NOMO-1 (cell line): ENCODE results near the gene PDZD11.
"Not testable (repeated sequence)": the region's sequence is repeated elsewhere in the genome, so short reads cannot be mapped to it uniquely, and the experiment has no call there.

Experiments
- DNase-seq, 2 experiments: peaks; one replicate each; lab custom pipeline; 2025; ENCODE audit not compliant: unreplicated experiment in 2 of 2; lab: John Stamatoyannopoulos, UW

Gene PDZD11, protein sequence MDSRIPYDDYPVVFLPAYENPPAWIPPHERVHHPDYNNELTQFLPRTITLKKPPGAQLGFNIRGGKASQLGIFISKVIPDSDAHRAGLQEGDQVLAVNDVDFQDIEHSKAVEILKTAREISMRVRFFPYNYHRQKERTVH

DNA sequence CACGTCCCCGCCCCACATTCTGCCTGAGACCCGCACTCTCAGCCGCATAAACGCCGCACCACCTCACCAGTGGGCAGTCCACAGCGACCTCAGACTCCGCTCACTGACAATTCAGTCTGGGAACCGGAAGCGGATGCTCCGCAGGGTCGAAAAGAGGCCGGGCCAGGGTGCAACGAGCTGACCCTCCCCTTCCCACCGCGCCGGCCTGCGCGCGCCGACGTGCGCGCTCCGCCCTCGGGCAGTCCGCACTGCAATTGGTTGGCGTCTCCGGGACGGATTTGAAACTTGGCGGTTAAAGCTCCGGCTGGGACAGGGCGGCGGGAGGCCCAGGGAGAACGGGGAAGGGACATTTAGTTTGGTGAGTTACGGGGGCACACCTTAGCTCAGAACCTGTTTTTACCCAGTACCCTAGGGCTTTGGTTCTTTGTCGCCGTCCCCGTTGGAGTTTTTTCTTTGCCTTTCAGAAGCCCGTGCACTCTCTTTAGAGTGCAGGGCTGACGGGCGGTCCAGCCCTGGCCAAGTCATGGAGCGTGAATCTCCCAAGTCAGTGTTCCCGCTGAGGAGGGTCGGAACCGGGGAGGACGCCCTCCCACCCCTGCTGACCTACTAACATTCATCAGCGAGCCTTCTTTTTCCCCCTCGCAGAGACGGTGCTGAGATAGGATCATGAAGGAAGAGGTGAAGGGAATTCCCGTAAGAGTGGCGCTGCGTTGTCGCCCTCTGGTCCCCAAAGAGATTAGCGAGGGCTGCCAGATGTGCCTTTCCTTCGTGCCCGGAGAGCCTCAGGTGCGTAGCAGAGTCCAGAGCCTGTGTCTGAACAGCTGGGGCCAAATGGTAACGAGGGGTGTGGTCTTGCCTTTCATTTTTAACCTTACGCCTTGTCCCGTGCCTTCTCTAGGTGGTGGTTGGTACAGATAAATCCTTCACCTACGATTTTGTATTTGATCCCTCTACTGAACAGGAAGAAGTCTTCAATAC is at the start of gene PDZD11, which contains the start of gene KIF4A:
PDZD11 (minus strand) TSS at position 135 of the 978 bp plus-strand sequence. CDS start 586 bp downstream, outside the sequence.
KIF4A (plus strand) TSS at position 312 of the 978 bp plus-strand sequence; CDS start at position 667, 355 bp downstream.
- peak; percentile 77 to 81 for DNase-seq

DNA sequence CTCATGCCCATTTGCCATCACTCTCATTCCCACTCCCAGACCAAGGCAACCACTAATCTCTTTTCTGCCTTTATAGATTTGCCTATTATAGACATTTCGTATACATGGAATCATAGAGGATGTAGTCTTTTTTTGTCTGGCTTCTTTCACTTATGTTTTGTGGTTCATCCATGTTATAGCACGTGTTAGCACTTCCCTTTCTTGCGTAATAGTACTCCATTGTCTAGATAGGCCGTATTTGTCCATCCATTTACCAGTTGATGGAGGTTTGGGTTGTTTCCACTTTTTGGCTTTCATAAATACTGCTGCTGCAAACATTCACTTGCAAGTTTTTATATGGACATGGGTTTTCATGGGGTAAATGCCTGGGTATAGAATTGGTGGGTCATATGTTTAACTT is 48.6 kb upstream of the PDZD11 start:
- peak; percentile 31 to 54 for DNase-seq

DNA sequence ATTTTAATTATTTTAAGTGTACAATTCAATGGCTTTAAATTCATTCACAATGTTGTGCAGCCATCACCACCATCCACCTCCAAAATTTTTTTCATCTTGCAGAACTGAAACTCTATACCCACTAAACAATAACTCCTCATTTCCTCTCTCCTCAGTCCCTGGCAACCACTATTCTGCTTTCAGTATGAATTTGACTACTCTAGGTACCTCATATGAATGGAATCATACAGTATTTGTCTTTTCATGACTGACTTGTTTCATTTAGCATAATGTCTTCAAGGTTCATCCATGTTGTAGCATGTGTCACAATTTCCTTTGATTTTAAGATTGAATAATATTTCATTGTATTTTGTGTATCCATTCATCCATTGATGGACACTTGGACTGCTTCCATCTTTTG is 47.0 kb upstream of the PDZD11 start:
- peak in 1 of 2 experiments; percentile 15 for DNase-seq

DNA sequence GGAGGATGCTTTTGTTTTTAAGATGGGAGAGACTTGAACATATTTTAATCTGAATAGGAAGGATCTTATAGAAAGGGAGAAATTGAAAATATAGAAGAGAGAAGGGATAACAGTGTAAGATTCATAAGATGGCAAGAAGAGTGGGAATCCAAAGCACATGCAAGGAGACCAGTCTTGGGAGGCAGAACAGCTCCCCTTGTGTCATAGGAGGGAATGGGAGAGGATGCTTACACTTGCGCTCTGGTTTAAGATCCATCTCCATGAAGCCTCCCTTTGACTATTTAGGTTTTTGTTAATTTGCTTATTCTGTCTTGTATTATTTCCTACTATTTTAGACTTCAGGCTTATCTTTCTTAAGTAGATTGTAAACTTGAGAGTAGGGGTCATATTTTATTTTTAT is 42.9 kb upstream of the PDZD11 start:
- no peak for DNase-seq

DNA sequence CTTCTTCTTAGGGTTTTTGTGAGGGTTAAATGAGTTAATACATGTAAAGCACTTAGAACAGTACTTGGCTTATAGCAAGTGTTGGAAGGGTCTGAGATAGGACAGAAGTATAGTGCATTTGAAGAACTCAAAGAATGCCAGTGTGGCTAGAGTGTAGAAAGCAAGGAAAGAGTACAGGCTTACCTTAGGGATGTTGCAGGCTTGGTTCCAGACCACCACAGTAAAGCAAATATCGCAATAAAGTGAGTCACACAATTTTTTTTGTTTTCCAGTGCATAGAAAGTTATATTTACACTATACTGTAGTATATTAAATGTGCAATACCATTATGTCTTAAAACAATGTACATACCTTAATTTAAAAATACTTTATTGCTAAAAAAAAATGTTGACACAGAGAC is 41.4 kb upstream of the PDZD11 start:
- DNase-seq: no peak

DNA sequence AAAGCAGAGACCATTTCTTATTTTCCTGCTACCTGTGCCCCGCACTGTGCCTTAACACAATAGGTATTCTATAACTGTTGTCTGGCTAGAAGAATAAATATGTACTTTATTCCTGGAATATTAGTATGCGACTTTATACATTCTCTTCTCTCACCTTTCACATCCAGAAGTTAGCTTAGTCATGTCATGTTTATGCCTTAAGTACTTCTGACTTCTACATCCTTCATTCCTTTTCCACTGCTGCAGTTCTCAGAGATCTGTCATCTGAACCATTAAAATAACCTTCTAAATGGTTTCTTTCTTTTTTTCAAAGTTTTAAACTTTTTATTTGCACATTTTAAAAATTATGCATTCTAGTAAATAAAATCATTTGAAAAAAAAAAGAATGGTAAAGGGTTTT is 34.6 kb upstream of the PDZD11 start:
- DNase-seq: no peak

DNA sequence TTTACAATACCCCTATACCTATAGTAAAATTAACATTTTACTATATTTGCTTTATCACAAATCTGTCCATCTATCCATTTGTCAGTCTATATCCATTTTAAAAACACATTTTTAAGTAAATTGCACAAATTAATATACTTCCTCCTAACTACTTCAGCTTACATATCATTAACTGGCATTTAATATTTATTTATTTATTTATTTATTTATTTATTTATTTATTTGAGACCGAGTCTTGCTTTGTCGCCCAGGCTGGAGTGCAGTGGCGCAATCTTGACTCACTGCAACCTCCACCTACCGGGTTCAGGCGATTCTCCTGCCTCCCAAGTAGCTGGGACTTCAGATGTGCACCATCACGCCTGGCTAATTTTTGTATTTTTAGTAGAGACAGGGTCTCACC is 33.9 kb upstream of the PDZD11 start:
- not testable (repeated sequence) for DNase-seq

DNA sequence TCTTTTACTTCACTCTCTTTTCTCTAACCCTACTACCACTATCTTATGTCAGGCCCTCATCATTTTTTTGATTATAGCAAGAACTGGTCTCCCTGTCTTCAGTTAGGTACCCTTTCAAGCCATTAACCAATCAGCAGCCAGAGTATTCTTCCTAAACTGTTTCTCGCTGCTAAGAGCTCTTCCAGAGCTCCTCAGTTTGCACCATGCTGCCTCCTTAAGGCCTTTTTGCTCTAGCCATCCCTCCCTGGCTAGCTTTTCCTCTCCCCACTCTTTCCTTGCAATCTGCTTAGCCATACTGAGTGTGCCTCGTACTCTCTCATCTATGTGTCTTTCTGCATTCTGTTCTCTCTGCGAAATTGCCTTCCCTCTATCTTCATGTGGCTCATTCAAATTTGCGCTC is 33.1 kb upstream of the PDZD11 start:
- no peak for DNase-seq

DNA sequence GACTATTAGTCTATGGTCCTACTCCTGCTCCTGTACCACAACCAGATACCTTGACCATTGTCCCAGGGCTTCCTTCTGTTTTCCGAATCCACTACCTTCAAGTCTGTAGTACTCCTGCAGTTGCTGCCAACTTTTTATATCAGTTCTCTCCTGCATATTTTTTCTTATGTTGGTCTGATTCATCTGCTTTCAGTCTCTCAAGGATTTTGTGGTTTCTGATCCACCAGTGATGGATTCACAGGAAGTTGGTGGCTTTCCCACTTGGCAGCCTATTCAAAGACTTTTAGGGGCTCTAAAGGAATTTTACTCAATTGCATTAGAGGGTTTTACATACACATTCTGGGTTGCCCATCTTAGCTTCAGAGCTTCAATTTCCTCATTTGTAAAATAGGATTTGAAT is 23.8 kb upstream of the PDZD11 start:
- no peak for DNase-seq

DNA sequence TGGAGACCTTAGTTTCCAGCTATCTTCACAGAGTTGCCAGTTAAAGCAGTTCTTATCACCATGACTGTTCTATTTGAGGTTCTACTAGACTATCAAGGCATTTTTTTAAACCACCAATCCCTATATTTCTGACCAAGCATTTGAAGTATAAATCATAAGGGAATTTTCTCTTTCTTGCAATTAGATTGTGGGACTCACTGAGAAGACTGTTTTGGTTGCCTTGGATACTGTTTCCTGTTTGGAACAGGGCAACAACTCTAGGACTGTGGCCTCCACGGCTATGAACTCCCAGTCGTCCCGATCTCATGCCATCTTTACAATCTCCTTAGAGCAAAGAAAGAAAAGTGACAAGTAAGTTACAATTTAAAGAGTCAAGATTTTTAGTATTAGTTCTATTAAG is 12.0 kb upstream of the PDZD11 start:
- DNase-seq: no peak

DNA sequence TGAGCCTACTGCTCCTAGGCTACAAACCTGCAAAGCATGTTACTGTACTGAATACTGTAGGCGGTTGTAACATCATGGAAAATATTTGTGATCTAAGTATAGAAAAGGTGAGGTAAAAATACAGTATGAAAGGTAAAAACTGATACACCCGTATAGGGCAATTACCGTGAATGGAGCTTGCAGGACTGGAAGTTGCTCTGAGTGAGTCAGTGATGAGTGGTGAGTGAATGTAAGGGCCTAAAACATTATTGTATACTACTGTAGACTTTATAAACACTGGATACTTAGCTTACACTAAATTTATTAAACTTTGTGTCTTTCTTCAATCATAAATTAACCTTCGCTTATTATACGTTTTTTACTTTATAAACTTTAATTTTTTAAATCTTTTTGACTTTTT is 3.9 kb upstream of the PDZD11 start:
- DNase-seq: no peak

DNA sequence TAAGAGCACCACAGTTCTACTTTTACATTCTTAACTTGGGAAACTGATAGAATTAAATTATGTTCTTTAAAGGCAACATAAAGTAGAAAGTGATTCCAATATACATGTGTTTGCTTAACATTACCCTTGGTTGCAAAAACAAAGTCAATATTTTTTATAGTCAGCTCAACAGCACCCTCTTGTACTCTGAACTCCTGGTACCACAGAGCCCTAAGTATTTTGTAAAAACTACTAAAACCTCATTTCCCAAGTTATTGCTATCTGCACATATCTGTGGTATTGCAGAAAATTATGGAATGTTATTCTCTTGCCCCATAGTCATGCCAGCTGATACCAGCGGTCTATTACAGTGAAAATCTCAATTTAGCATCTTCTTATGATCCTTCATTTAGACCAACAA is 3.1 kb upstream of the PDZD11 start:
- DNase-seq: no peak

DNA sequence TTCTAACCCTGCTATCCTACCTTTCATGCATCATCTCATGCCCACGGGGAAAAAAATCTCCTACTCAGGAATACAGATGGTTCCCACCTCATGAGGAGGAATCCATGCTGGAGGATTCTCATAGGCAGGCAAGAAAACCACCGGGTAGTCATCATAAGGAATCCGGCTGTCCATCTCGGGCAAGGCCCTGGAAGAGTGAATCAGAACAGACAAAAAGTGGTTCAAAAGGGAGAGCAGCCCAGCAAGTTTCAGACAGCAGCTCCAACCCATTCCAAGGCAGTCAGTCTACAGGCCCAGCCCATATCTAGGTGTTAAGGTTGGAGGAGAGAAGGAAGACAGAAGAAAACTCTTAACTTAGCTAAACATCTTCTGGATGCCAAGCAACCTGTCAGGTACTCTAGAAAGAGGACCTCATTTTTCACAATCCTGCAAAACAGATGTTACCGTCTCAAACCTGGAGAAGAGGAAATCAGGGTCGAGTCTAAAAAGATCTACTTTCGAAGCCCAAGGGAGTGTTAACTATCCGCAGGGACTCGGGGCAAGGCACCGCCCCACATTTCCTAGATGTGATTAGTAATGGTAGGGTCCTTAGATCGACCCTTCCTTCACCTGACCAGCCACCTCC is 447 bp downstream of the PDZD11 start:
- no peak for DNase-seq

DNA sequence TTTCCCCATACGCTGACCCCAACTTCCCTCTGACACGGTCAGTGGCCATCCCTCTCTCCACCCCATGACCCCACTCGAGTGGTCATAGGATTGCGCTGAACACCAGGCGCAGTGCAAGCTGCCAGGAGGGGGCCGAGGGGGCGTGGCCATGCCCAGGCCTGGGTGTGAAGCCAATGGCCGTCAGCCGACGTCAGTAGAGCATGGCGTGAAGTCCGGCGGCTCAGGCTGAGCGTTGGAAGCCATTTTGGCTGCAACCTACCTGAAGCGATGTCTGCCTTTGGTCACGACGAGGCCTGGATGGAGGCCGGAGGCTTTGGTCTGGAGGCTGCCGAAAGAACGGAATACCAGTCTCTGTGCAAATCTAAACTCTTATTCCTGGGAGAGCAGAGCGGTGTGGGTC is 7.8 kb downstream of the PDZD11 start, which contains the start of gene RAB41:
RAB41 (plus strand) TSS at position 222 of the 400 bp plus-strand sequence; CDS start at position 268, 46 bp downstream.
- no peak for DNase-seq

DNA sequence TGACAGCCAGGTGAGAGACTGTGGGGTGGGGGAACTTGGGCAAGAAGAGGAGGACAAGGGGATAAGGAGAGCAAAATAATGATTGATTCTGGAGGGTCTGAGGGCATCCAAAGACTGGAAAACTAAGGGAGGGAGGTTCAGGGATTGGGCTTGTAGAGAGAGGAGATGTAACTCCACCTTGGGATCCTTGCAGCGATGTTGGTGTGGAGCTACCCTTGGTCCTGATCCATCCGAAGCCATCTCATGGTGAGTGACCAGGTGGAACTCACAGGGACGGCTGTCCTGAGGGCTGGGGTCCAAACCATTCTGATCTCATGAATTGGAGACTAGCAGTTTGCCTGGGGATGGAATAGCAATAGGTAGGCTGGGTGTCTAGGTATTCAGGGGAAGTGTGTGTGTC is 9.2 kb downstream of the PDZD11 start:
- no peak for DNase-seq

DNA sequence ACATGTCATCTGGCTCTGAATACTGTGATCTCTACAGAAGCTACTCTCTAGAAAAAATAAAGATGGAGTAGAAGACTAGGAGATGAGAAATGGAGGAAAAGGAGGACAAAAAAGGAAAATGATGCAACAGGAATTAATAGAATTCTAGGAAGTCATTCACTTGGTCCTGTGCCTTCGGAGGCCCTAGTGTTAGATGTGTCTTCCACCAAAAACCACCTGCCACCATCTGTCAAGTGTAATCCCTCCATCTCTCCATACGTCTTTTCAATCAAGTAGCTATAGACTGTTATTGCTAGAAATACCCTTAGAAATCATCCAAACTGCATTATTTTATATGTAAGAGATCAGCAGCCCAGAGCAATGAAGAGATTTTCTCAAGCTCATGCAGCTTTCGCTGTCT is 10.6 kb downstream of the PDZD11 start:
- DNase-seq: no peak

DNA sequence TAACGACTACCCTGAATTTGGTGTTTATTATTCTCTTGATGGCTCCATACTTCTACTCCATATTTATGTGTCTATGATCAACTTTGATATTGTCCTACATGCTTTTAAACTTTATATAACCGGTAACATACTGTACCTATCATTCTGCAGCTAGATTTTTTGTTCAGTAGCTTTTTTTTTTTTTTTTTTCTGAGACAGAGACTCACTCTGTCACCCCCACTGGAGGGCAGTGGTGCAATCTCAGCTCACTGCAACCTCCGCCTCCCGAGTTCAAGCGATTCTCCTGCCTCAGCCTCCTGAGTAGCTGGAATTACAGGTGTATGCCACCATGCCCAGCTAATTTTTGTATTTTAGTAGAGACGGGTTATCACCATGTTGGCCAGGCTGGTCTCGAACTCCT is 15.7 kb downstream of the PDZD11 start:
- not testable (repeated sequence) for DNase-seq

DNA sequence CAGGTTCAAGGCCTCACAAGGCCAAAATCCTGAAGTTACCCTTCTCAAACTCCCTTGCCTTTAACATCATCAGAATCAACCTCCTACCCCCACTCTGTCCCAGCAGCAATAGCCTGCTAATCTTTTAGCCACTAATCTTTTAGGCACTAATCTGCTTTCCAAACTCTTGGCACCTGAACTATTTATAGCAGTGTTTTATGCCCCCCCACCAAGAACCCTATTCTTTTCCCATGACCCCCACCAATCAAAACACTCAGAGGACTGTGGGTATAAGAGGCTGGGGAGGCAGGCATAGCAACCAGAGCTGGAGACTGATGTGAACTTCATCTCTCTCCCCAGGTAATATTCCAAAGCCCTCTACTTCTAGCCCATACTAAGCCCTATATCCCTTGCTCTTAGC is 21.7 kb downstream of the PDZD11 start, which contains the start of gene ARR3:
ARR3 (plus strand) TSS at position 301 of the 400 bp plus-strand sequence. CDS start 1,052 bp downstream, outside the sequence.
- no peak for DNase-seq

DNA sequence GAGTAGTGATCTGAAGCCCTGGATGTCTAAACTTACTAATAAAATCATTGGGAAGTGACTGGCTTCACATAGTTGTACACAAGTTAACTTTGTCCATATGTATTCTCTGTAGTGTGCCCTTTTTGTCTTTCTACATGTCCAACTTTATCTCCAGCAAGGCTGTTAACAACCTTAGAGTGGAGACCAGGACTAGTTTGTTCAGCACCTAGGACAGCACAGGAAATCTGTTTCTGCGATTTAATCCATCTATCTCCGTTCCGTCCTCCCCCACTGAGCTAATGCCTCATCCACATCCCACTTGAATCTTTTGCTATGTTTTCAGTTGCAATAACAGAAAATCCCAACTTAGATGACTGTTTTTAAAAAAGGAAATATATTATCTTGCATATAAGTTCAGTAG is 24.9 kb downstream of the PDZD11 start:
- no peak for DNase-seq

DNA sequence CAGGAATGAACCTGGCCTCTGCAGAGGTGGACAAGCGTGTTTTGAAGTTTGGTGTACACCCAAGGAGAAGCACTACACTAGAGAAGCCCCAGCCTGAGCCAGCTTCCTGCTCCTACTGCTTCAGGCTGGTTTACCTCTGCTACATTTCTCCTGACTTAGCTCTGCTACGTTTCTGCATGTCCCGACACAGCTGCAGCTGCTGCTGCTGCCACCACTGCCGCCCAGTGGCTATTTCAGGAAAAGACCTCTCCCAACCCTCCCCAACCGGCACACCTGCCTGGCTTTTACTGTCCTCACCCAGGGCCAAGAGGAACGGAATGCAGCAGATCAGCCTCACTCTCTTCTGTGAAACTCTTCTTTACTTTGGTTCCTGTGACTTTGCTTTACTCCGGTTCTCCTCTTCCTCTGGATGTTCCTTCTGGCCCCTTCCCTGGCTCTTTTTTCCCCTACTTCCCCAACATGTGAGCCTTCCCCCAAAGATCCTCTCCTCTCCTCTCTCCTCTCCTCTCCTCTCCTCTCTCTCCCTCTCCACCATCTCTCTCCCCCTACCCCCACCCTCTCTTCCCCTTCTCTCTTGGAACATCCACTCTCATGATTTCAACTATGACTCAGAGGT is 26.7 kb downstream of the PDZD11 start:
- peak in 1 of 2 experiments; percentile 12 for DNase-seq

DNA sequence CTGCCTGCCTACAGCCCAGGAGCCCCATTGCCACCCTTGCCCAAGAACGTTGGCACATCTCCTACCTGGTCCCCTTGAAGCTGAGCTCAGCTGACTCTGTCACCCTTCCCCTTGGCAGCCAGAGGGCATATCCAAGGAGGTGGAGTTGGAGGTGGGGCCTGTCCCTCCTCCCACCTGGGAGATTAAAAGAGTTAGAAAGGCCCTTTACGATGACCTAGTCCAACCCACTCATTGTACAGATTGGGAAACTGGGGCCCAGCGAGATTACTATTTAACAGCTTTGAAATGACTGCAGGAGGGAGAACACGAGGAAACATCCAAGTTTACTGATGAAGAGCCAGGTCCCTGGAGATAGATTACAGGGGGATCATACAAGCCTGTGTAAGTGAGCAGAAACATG is 29.6 kb downstream of the PDZD11 start, which contains the start of gene P2RY4:
P2RY4 (minus strand) TSS at position 101 of the 400 bp plus-strand sequence. CDS start 580 bp downstream, outside the sequence.
- no peak for DNase-seq
